ENCODE measurements around the gene NR4A2. TPM values are rescaled to one million over a fixed set of nuclear protein-coding genes. Genes with fewer than 3 reads are reported as not detected.
A peak's percentile ranks its signal among the peaks of the same experiment; 100 is the strongest.

The NR4A2 gene
- total RNA-seq, 1 experiment from 2014 or later = 0.85 TPM

GRCh38 chr2:156333274-156333950, 891 bp upstream of the NR4A2 start:
- DNase-seq (ENCODE audit: low read depth, low spot score) (no peak), ATAC-seq (peak; percentile 22)
- no peaks in the 10 kb centered on the region for H3K27me3 ChIP-seq (ENCODE audit: control insufficient read depth, insufficient read depth, low read length)
- intact Hi-C loops (cut with micrococcal nuclease; ENCODE audit: unreplicated experiment) (loop anchor here (10.0 kb wide), 2 partner anchors 561 to 959 kb away; no protein-coding TSS in a partner anchor), in situ Hi-C loops (cut with HindIII; ENCODE audit: low pct_unique_long_range_greater_than_20kb, low sequenced_read_pairs) (no loop called here)
- ChIA-PET POLR2A (interaction anchor here (1.2 kb wide), 1 partner anchor 67 kb away, joined by 5 read pairs; no protein-coding TSS in a partner anchor), CTCF (interaction anchor here (1.0 to 1.5 kb wide), 2 partner anchors 9 to 956 kb away, joined by 5 to 19 read pairs; no protein-coding TSS in a partner anchor)
- no peaks in the 10 kb centered on the region for H3K9me3 ChIP-seq (ENCODE audit: control insufficient read depth, insufficient read depth, low read depth, low read length)
- peaks cover 14% of the 10 kb centered on the region for H3K4me1 ChIP-seq (ENCODE audit: control insufficient read depth, insufficient read depth, low read length)
- no TSS peak for BruUV-seq (replicated peaks)
- TF ChIP-seq REST (IDR thresholded peaks at IDR 0.05; ENCODE audit: insufficient read depth in 1 of 2, low read depth in 2 of 2, low read length in 1 of 2) = no peak
- H3K27ac ChIP-seq (ENCODE audit: low read length) = peak overlapping the region; percentile 65
- peak overlapping the region; percentile 78 to 83 for H3K4me3 ChIP-seq (ENCODE audit: low read depth in 2 of 2, low read length in 2 of 2)
- H3K36me3 ChIP-seq (ENCODE audit: control insufficient read depth, insufficient read depth, low read length) = peaks cover 4% of the 10 kb centered on the region; the same call in 1 of the 2 replicates

DNA sequence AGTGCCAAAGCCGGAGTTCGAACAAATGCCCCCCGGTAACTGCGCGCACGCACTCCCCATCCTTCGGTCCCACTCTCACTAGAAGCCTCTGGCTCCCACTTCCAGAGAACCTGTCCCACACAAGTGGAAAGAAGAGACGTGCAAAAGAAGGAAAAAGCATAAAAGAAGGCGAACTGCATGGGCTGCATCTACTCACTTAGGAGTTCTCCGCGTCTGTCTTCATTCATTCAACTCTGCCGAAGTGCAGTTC, 312 bp downstream of the NR4A2 start:
- DNase-seq (ENCODE audit: low read depth, low spot score) = no peak
- ATAC-seq = peak; percentile 42; the same call in 1 of the 2 replicates
- POLR2A ChIA-PET = no interaction called here
- no TSS peak for BruUV-seq (replicated peaks)
- in situ Hi-C loops (cut with HindIII; ENCODE audit: low pct_unique_long_range_greater_than_20kb, low sequenced_read_pairs) = no loop called here
- Histone ChIP-seq H3K27ac (ENCODE audit: low read length) (no peak overlapping the region), H3K9me3 (ENCODE audit: control insufficient read depth, insufficient read depth, low read depth, low read length) (no peaks in the 10 kb centered on the region), H3K27me3 (ENCODE audit: control insufficient read depth, insufficient read depth, low read length) (no peaks in the 10 kb centered on the region), H3K4me3 (ENCODE audit: low read depth in 2 of 2, low read length in 2 of 2) (peak overlapping the region; percentile 78 to 83), H3K4me1 (ENCODE audit: control insufficient read depth, insufficient read depth, low read length) (peaks cover 13% of the 10 kb centered on the region), H3K36me3 (ENCODE audit: control insufficient read depth, insufficient read depth, low read length) (peaks cover 4% of the 10 kb centered on the region; the same call in 1 of the 2 replicates)
- CTCF ChIA-PET = no interaction called here
- TF ChIP-seq SIN3A (IDR thresholded peaks at IDR 0.05; ENCODE audit: borderline replicate concordance, insufficient read depth, low read depth, low read length) = no peak
- TF ChIP-seq TCF7L2 (IDR thresholded peaks at IDR 0.05; ENCODE audit: low read depth, low read length) = no peak
- no peak for TF ChIP-seq POLR2AphosphoS5 (IDR thresholded peaks at IDR 0.05; ENCODE audit: low read depth, low read length)
- TF ChIP-seq REST (IDR thresholded peaks at IDR 0.05; ENCODE audit: insufficient read depth in 1 of 2, low read depth in 2 of 2, low read length in 1 of 2) = no peak
- TF ChIP-seq, protein P1, sequence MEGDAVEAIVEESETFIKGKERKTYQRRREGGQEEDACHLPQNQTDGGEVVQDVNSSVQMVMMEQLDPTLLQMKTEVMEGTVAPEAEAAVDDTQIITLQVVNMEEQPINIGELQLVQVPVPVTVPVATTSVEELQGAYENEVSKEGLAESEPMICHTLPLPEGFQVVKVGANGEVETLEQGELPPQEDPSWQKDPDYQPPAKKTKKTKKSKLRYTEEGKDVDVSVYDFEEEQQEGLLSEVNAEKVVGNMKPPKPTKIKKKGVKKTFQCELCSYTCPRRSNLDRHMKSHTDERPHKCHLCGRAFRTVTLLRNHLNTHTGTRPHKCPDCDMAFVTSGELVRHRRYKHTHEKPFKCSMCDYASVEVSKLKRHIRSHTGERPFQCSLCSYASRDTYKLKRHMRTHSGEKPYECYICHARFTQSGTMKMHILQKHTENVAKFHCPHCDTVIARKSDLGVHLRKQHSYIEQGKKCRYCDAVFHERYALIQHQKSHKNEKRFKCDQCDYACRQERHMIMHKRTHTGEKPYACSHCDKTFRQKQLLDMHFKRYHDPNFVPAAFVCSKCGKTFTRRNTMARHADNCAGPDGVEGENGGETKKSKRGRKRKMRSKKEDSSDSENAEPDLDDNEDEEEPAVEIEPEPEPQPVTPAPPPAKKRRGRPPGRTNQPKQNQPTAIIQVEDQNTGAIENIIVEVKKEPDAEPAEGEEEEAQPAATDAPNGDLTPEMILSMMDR (IDR thresholded peaks at IDR 0.05) = no peak
- intact Hi-C loops (cut with micrococcal nuclease; ENCODE audit: unreplicated experiment) = loop anchor here (10.0 kb wide), 2 partner anchors 563 to 957 kb away; no protein-coding TSS in a partner anchor
